GM19193 (cell line): Measurements from ENCODE around the gene ADAD2.

ENCODE experiments used
- POLR2A ChIP-seq: IDR thresholded peaks from 4 replicates; pipeline ENCODE4 v1.6.1; 2011; ENCODE audit not compliant: insufficient read depth, insufficient read length; ENCODE audit errors: extremely low read depth

ADAD2 gene

GRCh38 chr16:84245956-84246678 lies 55.2 kb downstream of the ADAD2 start:
- TF ChIP-seq POLR2A: no peak

- no peak for TF ChIP-seq POLR2A
Measured at GRCh38 chr16:84246679-84247077, 55.7 kb downstream of the ADAD2 start.
